Left lung (tissue), 10 donors: ENCODE measurements around the gene PTPRN2. TPM values are rescaled to one million over a fixed set of nuclear protein-coding genes. Genes with fewer than 3 reads are reported as not detected.
"Not testable (repeated sequence)": the region's sequence is repeated elsewhere in the genome, so short reads cannot be mapped to it uniquely, and the experiment has no call there.

ENCODE experiments used
- ATAC-seq: fragments of 200-7000 bp; cut with Tn5 transposase; one replicate; pipeline ENCODE4 v1.9.1; 2020; ENCODE audit warnings: moderate library complexity
- DNase-seq, 4 donors: peaks; one replicate each; pipeline ENCODE4 v3.0.0-alpha.2; 2013 to 2020
- H3K27ac ChIP-seq, 2 donors: fragments of 200-600 bp; sonication (generic) in 1 of 2; one replicate each; pipeline versions ENCODE4 v1.5.0 to v1.8.0; 2020 to 2021
- H3K27me3 ChIP-seq, 2 donors: fragments of 200-600 bp; sonication (generic) in 1 of 2; one replicate each; pipeline versions ENCODE4 v1.5.0 to v1.8.0; 2020 to 2021
- H3K36me3 ChIP-seq, 2 donors: fragments of 200-600 bp; sonication (generic) in 1 of 2; one replicate each; pipeline versions ENCODE4 v1.5.0 to v1.8.0; 2020 to 2021
- H3K4me1 ChIP-seq, 2 donors: fragments of 200-600 bp; one replicate each; pipeline ENCODE4 v1.8.0; 2021
- H3K4me3 ChIP-seq, 2 donors: fragments of 200-600 bp; sonication (generic) in 1 of 2; one replicate each; pipeline versions ENCODE4 v1.5.0 to v1.8.0; 2020 to 2021; ENCODE audit warnings: mild to moderate bottlenecking in 1 of 2
- H3K9me3 ChIP-seq, 2 donors: fragments of 200-600 bp; sonication (generic) in 1 of 2; one replicate each; pipeline versions ENCODE4 v1.5.0 to v1.8.0; 2020 to 2021
- intact Hi-C, 2 donors: fragments of 100-400 bp; cut with DNase I; formaldehyde crosslinking; loops; one replicate each; pipeline versions ENCODE4 v1.11.2 to v1.14.2; 2022
- polyA plus RNA-seq, 6 donors: library from polyadenylated mRNA; unstranded; fragments of 120-200 nt; gene quantifications; one replicate each; pipeline ENCODE4 v1.2.1, GENCODE V29; 2013; ENCODE audit not compliant: insufficient read length in 6 of 6
- total RNA-seq, 2 donors: library from RNA; stranded (reverse); fragmentation: NEBNext Ultra II Directional; extraction: Animal tissue kit (Norgen Biotek cat#: 25700); gene quantifications; one replicate each; pipeline ENCODE4 v1.2.1, GENCODE V29; 2021
- TF ChIP-seq, protein P1 (sequence below), 2 donors: fragments of 200-600 bp; sonication (generic) in 1 of 2; IDR thresholded peaks; one replicate each; pipeline versions ENCODE4 v1.5.0 to v1.8.0; 2021; ENCODE audit warnings: antibody characterized with exemption in 2 of 2
- donor health status: DM: no; HTN: yes; CAD: no.
- donor health status: DM: no; HTN: no; CAD: no.

The PTPRN2 gene
- total and polyA plus RNA-seq, 8 donors: 4.0 to 7.8 (median 6.8) TPM

DNA sequence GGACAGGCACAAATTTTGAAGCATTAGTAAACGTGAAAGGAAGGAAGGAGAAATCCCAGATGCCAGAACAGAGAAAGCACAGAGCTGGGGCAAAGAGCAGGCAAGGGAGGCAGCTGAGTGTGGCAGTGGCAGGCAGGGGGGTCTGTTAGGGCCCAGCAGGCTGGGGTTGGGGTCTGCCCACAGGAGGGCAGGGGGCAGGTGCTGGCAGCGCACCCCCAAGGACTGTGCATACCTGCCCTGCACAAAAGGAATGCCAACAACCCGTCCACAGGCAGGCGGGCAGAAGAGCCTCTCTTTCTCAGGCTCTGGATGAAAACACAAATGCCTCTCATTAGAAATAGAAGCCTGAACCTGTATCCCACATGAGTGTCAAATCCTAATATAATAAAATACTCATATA is 552.3 kb downstream of the PTPRN2 start:
- ATAC-seq: no peak
- intact Hi-C loops: no loop called here
- DNase-seq: peak in 1 of 4 donors; percentile 13
- Histone ChIP-seq H3K4me1 (no peaks in the 10 kb centered on the region), H3K9me3 (peaks cover 0 to 27% of the 10 kb centered on the region in 2 donors), H3K36me3 (no peaks in the 10 kb centered on the region), H3K27ac (no peak overlapping the region), H3K27me3 (peaks cover 0 to 4% of the 10 kb centered on the region in 2 donors), H3K4me3 (no peak overlapping the region)
- TF ChIP-seq, protein P1, sequence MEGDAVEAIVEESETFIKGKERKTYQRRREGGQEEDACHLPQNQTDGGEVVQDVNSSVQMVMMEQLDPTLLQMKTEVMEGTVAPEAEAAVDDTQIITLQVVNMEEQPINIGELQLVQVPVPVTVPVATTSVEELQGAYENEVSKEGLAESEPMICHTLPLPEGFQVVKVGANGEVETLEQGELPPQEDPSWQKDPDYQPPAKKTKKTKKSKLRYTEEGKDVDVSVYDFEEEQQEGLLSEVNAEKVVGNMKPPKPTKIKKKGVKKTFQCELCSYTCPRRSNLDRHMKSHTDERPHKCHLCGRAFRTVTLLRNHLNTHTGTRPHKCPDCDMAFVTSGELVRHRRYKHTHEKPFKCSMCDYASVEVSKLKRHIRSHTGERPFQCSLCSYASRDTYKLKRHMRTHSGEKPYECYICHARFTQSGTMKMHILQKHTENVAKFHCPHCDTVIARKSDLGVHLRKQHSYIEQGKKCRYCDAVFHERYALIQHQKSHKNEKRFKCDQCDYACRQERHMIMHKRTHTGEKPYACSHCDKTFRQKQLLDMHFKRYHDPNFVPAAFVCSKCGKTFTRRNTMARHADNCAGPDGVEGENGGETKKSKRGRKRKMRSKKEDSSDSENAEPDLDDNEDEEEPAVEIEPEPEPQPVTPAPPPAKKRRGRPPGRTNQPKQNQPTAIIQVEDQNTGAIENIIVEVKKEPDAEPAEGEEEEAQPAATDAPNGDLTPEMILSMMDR (IDR thresholded peaks at IDR 0.05): no peak

DNA sequence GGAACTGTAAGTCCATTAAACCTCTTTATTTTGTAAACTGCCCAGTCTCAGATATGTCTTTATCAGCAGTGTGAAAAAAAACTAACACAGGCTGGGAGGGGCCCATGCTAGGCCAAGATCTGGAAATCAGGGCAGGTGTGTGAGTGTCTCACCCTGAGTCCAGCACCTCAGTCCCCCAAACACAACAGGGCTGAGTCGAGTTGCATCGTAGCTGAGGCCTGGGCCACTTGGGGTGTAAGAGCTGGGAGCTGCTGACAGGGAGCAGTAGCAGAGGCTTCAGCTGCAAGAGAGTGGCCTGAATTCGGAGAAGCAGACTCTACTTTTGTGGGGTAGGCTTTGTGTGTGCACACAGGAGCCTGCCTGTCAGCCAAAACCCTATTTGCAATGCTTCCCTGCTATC is 553.1 kb downstream of the PTPRN2 start:
- peaks cover 0 to 8% of the 10 kb centered on the region in 2 donors for H3K27me3 ChIP-seq
- H3K4me3 ChIP-seq: no peak overlapping the region
- ATAC-seq: no peak
- no peak overlapping the region for H3K27ac ChIP-seq
- intact Hi-C loops: no loop called here
- DNase-seq: peak in 1 of 4 donors; percentile 6
- no peaks in the 10 kb centered on the region for H3K36me3 ChIP-seq
- peaks cover 0 to 20% of the 10 kb centered on the region in 2 donors for H3K9me3 ChIP-seq
- H3K4me1 ChIP-seq: no peaks in the 10 kb centered on the region
- TF ChIP-seq, protein P1 (IDR thresholded peaks at IDR 0.05): no peak

- ATAC-seq, H3K4me3 ChIP-seq, H3K4me1 ChIP-seq, H3K27ac ChIP-seq, intact Hi-C loops, H3K36me3 ChIP-seq, H3K27me3 ChIP-seq: not testable (repeated sequence)
- DNase-seq: peak in 1 of 4 donors; percentile 1
- peaks cover 0 to 13% of the 10 kb centered on the region in 2 donors for H3K9me3 ChIP-seq
Observed at GRCh38 chr7:158033925-158034324, 553.7 kb downstream of the PTPRN2 start.

- TF ChIP-seq, protein P1 (IDR thresholded peaks at IDR 0.05): no peak
- ATAC-seq (no peak), DNase-seq (peak in 1 of 4 donors; percentile 8)
- H3K4me1 ChIP-seq: no peaks in the 10 kb centered on the region
- H3K27me3 ChIP-seq: peaks cover 0 to 8% of the 10 kb centered on the region in 2 donors
- no peak overlapping the region for H3K4me3 ChIP-seq
- H3K36me3 ChIP-seq: no peaks in the 10 kb centered on the region
- intact Hi-C loops: no loop called here
- peaks cover 0 to 10% of the 10 kb centered on the region in 2 donors for H3K9me3 ChIP-seq
- no peak overlapping the region for H3K27ac ChIP-seq
Observed at GRCh38 chr7:158033196-158033595, 554.4 kb downstream of the PTPRN2 start.

GRCh38 chr7:158032561-158033115 is 555.0 kb downstream of the PTPRN2 start:
- TF ChIP-seq, protein P1 (IDR thresholded peaks at IDR 0.05): no peak
- DNase-seq (no peak), ATAC-seq (no peak)
- H3K27ac ChIP-seq: no peak overlapping the region
- intact Hi-C loops: no loop called here
- H3K36me3 ChIP-seq: no peaks in the 10 kb centered on the region
- no peak overlapping the region for H3K4me3 ChIP-seq
- H3K4me1 ChIP-seq: no peaks in the 10 kb centered on the region
- H3K9me3 ChIP-seq: peaks cover 0 to 10% of the 10 kb centered on the region in 2 donors
- H3K27me3 ChIP-seq: peaks cover 0 to 8% of the 10 kb centered on the region in 2 donors

GRCh38 chr7:158031867-158032308 is 555.7 kb downstream of the PTPRN2 start:
- Histone ChIP-seq H3K36me3 (no peaks in the 10 kb centered on the region), H3K27ac (no peak overlapping the region), H3K4me3 (no peak overlapping the region), H3K4me1 (no peaks in the 10 kb centered on the region), H3K9me3 (peaks cover 0 to 6% of the 10 kb centered on the region in 2 donors), H3K27me3 (peaks cover 0 to 8% of the 10 kb centered on the region in 2 donors)
- TF ChIP-seq, protein P1 (IDR thresholded peaks at IDR 0.05): no peak
- intact Hi-C loops: no loop called here
- ATAC-seq: no peak
- DNase-seq: peak in 1 of 4 donors; percentile 8
